ENCODE results near the gene MMAB.

MMAB gene

DNA sequence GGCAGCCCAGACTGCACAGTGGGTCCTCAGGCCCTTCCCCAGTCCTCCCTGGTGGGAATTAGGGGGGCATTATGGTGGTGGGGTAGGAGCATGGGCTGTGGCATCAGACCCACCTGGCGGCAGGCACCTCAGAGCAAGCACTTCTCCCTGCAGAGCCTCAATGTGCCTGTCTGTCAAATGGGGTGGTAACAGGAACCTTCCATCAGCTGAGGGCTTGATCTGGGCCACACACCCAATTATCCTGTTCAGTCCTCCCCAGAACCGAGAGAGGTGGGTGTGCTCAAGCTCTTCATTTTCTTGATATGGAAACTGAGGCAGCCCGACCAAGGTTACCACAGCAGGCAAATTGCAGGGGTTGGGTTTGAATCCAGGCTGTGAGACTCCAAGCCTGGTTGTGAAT lies 38.7 kb upstream of the MMAB start:
- Histone ChIP-seq H3K27ac (ENCODE audit: low read depth, low read length) (no peak overlapping the region), H3K36me3 (ENCODE audit: control insufficient read depth in 5 of 5, insufficient read depth in 5 of 5, low read length in 5 of 5) (no peaks in the 10 kb centered on the region), H3K4me1 (ENCODE audit: control insufficient read depth in 5 of 5, insufficient read depth in 5 of 5, low read length in 5 of 5) (no peaks in the 10 kb centered on the region), H3K9me3 (ENCODE audit: control insufficient read depth in 5 of 5, low read length in 5 of 5) (peaks cover 0 to 4% (median 3%) of the 10 kb centered on the region in 5 donors), H3K27me3 (ENCODE audit: control insufficient read depth in 5 of 5, insufficient read depth in 4 of 5, low read length in 5 of 5) (peaks cover 26 to 60% (median 49%) of the 10 kb centered on the region in 5 donors), H3K9ac (ENCODE audit: low read length in 5 of 5) (no peak overlapping the region), H3K4me3 (ENCODE audit: low read depth in 1 of 5, low read length in 5 of 5) (no peak overlapping the region)

GRCh38 chr12:109611223-109611622 lies 37.9 kb upstream of the MMAB start:
- Histone ChIP-seq H3K4me1 (ENCODE audit: control insufficient read depth in 5 of 5, insufficient read depth in 5 of 5, low read length in 5 of 5) (peaks cover 0 to 2% (median 0%) of the 10 kb centered on the region in 5 donors), H3K4me3 (ENCODE audit: low read depth in 1 of 5, low read length in 5 of 5) (no peak overlapping the region), H3K36me3 (ENCODE audit: control insufficient read depth in 5 of 5, insufficient read depth in 5 of 5, low read length in 5 of 5) (no peaks in the 10 kb centered on the region), H3K27ac (ENCODE audit: low read depth, low read length) (no peak overlapping the region), H3K9ac (ENCODE audit: low read length in 5 of 5) (no peak overlapping the region), H3K9me3 (ENCODE audit: control insufficient read depth in 5 of 5, low read length in 5 of 5) (peaks cover 0 to 4% (median 3%) of the 10 kb centered on the region in 5 donors), H3K27me3 (ENCODE audit: control insufficient read depth in 5 of 5, insufficient read depth in 4 of 5, low read length in 5 of 5) (peaks cover 29 to 62% (median 46%) of the 10 kb centered on the region in 5 donors)

GRCh38 chr12:109610523-109610922 lies 37.2 kb upstream of the MMAB start:
- Histone ChIP-seq H3K27me3 (ENCODE audit: control insufficient read depth in 5 of 5, insufficient read depth in 4 of 5, low read length in 5 of 5) (peaks cover 30 to 58% (median 48%) of the 10 kb centered on the region in 5 donors), H3K9me3 (ENCODE audit: control insufficient read depth in 5 of 5, low read length in 5 of 5) (peaks cover 0 to 4% (median 3%) of the 10 kb centered on the region in 5 donors), H3K27ac (ENCODE audit: low read depth, low read length) (no peak overlapping the region), H3K4me3 (ENCODE audit: low read depth in 1 of 5, low read length in 5 of 5) (no peak overlapping the region), H3K9ac (ENCODE audit: low read length in 5 of 5) (no peak overlapping the region), H3K36me3 (ENCODE audit: control insufficient read depth in 5 of 5, insufficient read depth in 5 of 5, low read length in 5 of 5) (no peaks in the 10 kb centered on the region), H3K4me1 (ENCODE audit: control insufficient read depth in 5 of 5, insufficient read depth in 5 of 5, low read length in 5 of 5) (peaks cover 0 to 2% (median 0%) of the 10 kb centered on the region in 5 donors)

DNA sequence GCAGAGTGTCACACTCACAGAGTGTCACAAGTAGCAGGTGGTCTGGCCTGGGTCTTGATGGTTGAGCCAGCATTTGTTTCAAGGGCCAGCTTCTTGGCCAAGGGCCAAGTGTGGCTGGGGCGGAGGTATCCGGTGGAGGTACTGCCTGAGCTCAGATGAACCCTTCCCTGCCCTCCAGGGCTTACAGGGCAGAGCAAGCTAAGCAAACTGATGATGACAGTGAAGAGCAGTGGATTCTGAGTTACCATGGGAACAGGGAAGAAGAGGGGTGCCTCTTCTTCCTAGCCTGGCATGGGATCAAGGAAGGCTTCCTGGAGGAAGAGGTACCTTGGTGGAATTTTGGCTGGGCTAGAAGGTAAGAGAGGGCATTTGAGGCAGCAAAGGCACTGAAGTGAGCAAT lies 36.0 kb upstream of the MMAB start:
- H3K9ac ChIP-seq (ENCODE audit: low read length in 5 of 5) = no peak overlapping the region
- peaks cover 0 to 3% (median 0%) of the 10 kb centered on the region in 5 donors for H3K4me1 ChIP-seq (ENCODE audit: control insufficient read depth in 5 of 5, insufficient read depth in 5 of 5, low read length in 5 of 5)
- H3K4me3 ChIP-seq (ENCODE audit: low read depth in 1 of 5, low read length in 5 of 5) = no peak overlapping the region
- H3K36me3 ChIP-seq (ENCODE audit: control insufficient read depth in 5 of 5, insufficient read depth in 5 of 5, low read length in 5 of 5) = no peaks in the 10 kb centered on the region
- no peak overlapping the region for H3K27ac ChIP-seq (ENCODE audit: low read depth, low read length)
- H3K9me3 ChIP-seq (ENCODE audit: control insufficient read depth in 5 of 5, low read length in 5 of 5) = peaks cover 0 to 4% (median 3%) of the 10 kb centered on the region in 5 donors
- H3K27me3 ChIP-seq (ENCODE audit: control insufficient read depth in 5 of 5, insufficient read depth in 4 of 5, low read length in 5 of 5) = peaks cover 31 to 59% (median 52%) of the 10 kb centered on the region in 5 donors

GRCh38 chr12:109608793-109609192 lies 35.5 kb upstream of the MMAB start:
- peaks cover 0 to 3% (median 0%) of the 10 kb centered on the region in 5 donors for H3K4me1 ChIP-seq (ENCODE audit: control insufficient read depth in 5 of 5, insufficient read depth in 5 of 5, low read length in 5 of 5)
- H3K27ac ChIP-seq (ENCODE audit: low read depth, low read length) = no peak overlapping the region
- no peak overlapping the region for H3K4me3 ChIP-seq (ENCODE audit: low read depth in 1 of 5, low read length in 5 of 5)
- H3K9me3 ChIP-seq (ENCODE audit: control insufficient read depth in 5 of 5, low read length in 5 of 5) = peaks cover 0 to 4% (median 3%) of the 10 kb centered on the region in 5 donors
- no peak overlapping the region for H3K9ac ChIP-seq (ENCODE audit: low read length in 5 of 5)
- peaks cover 31 to 64% (median 51%) of the 10 kb centered on the region in 5 donors for H3K27me3 ChIP-seq (ENCODE audit: control insufficient read depth in 5 of 5, insufficient read depth in 4 of 5, low read length in 5 of 5)
- H3K36me3 ChIP-seq (ENCODE audit: control insufficient read depth in 5 of 5, insufficient read depth in 5 of 5, low read length in 5 of 5) = no peaks in the 10 kb centered on the region

- Histone ChIP-seq H3K4me3 (ENCODE audit: low read depth in 1 of 5, low read length in 5 of 5) (no peak overlapping the region), H3K27me3 (ENCODE audit: control insufficient read depth in 5 of 5, insufficient read depth in 4 of 5, low read length in 5 of 5) (peaks cover 28 to 63% (median 46%) of the 10 kb centered on the region in 5 donors), H3K4me1 (ENCODE audit: control insufficient read depth in 5 of 5, insufficient read depth in 5 of 5, low read length in 5 of 5) (peaks cover 0 to 3% (median 0%) of the 10 kb centered on the region in 5 donors), H3K36me3 (ENCODE audit: control insufficient read depth in 5 of 5, insufficient read depth in 5 of 5, low read length in 5 of 5) (no peaks in the 10 kb centered on the region), H3K27ac (ENCODE audit: low read depth, low read length) (no peak overlapping the region), H3K9ac (ENCODE audit: low read length in 5 of 5) (no peak overlapping the region), H3K9me3 (ENCODE audit: control insufficient read depth in 5 of 5, low read length in 5 of 5) (peaks cover 0 to 4% (median 3%) of the 10 kb centered on the region in 5 donors)
Measured at GRCh38 chr12:109608270-109608669, 35.0 kb upstream of the MMAB start.

GRCh38 chr12:109607618-109608017 lies 34.3 kb upstream of the MMAB start:
- Histone ChIP-seq H3K9me3 (ENCODE audit: control insufficient read depth in 5 of 5, low read length in 5 of 5) (peaks cover 0 to 4% (median 3%) of the 10 kb centered on the region in 5 donors), H3K27me3 (ENCODE audit: control insufficient read depth in 5 of 5, insufficient read depth in 4 of 5, low read length in 5 of 5) (peaks cover 22 to 57% (median 40%) of the 10 kb centered on the region in 5 donors), H3K27ac (ENCODE audit: low read depth, low read length) (no peak overlapping the region), H3K9ac (ENCODE audit: low read length in 5 of 5) (no peak overlapping the region), H3K4me3 (ENCODE audit: low read depth in 1 of 5, low read length in 5 of 5) (no peak overlapping the region), H3K4me1 (ENCODE audit: control insufficient read depth in 5 of 5, insufficient read depth in 5 of 5, low read length in 5 of 5) (peaks cover 0 to 3% (median 0%) of the 10 kb centered on the region in 5 donors), H3K36me3 (ENCODE audit: control insufficient read depth in 5 of 5, insufficient read depth in 5 of 5, low read length in 5 of 5) (no peaks in the 10 kb centered on the region)

GRCh38 chr12:109606320-109607028 lies 33.2 kb upstream of the MMAB start:
- Histone ChIP-seq H3K9ac (ENCODE audit: low read length in 5 of 5) (no peak overlapping the region), H3K27ac (ENCODE audit: low read depth, low read length) (no peak overlapping the region), H3K27me3 (ENCODE audit: control insufficient read depth in 5 of 5, insufficient read depth in 4 of 5, low read length in 5 of 5) (peaks cover 22 to 48% (median 32%) of the 10 kb centered on the region in 5 donors), H3K4me1 (ENCODE audit: control insufficient read depth in 5 of 5, insufficient read depth in 5 of 5, low read length in 5 of 5) (peaks cover 0 to 3% (median 0%) of the 10 kb centered on the region in 5 donors), H3K9me3 (ENCODE audit: control insufficient read depth in 5 of 5, low read length in 5 of 5) (peaks cover 0 to 4% (median 3%) of the 10 kb centered on the region in 5 donors), H3K36me3 (ENCODE audit: control insufficient read depth in 5 of 5, insufficient read depth in 5 of 5, low read length in 5 of 5) (no peaks in the 10 kb centered on the region), H3K4me3 (ENCODE audit: low read depth in 1 of 5, low read length in 5 of 5) (no peak overlapping the region)

- Histone ChIP-seq H3K27ac (ENCODE audit: low read depth, low read length) (no peak overlapping the region), H3K36me3 (ENCODE audit: control insufficient read depth in 5 of 5, insufficient read depth in 5 of 5, low read length in 5 of 5) (no peaks in the 10 kb centered on the region), H3K4me1 (ENCODE audit: control insufficient read depth in 5 of 5, insufficient read depth in 5 of 5, low read length in 5 of 5) (peaks cover 0 to 3% (median 0%) of the 10 kb centered on the region in 5 donors), H3K9me3 (ENCODE audit: control insufficient read depth in 5 of 5, low read length in 5 of 5) (peaks cover 0 to 4% (median 3%) of the 10 kb centered on the region in 5 donors), H3K9ac (ENCODE audit: low read length in 5 of 5) (no peak overlapping the region), H3K4me3 (ENCODE audit: low read depth in 1 of 5, low read length in 5 of 5) (no peak overlapping the region), H3K27me3 (ENCODE audit: control insufficient read depth in 5 of 5, insufficient read depth in 4 of 5, low read length in 5 of 5) (peaks cover 20 to 41% (median 25%) of the 10 kb centered on the region in 5 donors)
Measured at GRCh38 chr12:109605599-109606228, 32.4 kb upstream of the MMAB start.

GRCh38 chr12:109605016-109605415 lies 31.7 kb upstream of the MMAB start:
- Histone ChIP-seq H3K27ac (ENCODE audit: low read depth, low read length) (no peak overlapping the region), H3K9ac (ENCODE audit: low read length in 5 of 5) (no peak overlapping the region)

More at GRCh38 chr12:109605016-109605415, 31.7 kb upstream of the MMAB start:
- Histone ChIP-seq H3K27me3 (ENCODE audit: control insufficient read depth in 5 of 5, insufficient read depth in 4 of 5, low read length in 5 of 5) (peaks cover 17 to 37% (median 24%) of the 10 kb centered on the region in 5 donors), H3K9me3 (ENCODE audit: control insufficient read depth in 5 of 5, low read length in 5 of 5) (no peaks in the 10 kb centered on the region), H3K4me3 (ENCODE audit: low read depth in 1 of 5, low read length in 5 of 5) (no peak overlapping the region), H3K36me3 (ENCODE audit: control insufficient read depth in 5 of 5, insufficient read depth in 5 of 5, low read length in 5 of 5) (no peaks in the 10 kb centered on the region), H3K4me1 (ENCODE audit: control insufficient read depth in 5 of 5, insufficient read depth in 5 of 5, low read length in 5 of 5) (peaks cover 0 to 3% (median 0%) of the 10 kb centered on the region in 5 donors)
